ENCODE data around the gene GNG7. TPM values are rescaled to one million over a fixed set of nuclear protein-coding genes. Genes with fewer than 3 reads are reported as not detected.

The GNG7 gene
- polyA plus RNA-seq, 3 donors: 1.1 to 1.6 (median 1.3) TPM

GRCh38 chr19:2653710-2654707, 48.5 kb downstream of the GNG7 start:
- no peaks in the 10 kb centered on the region for H4K20me1 ChIP-seq (ENCODE audit: insufficient read depth, low read length)
- no peak overlapping the region for H3K4me2 ChIP-seq (replicated peaks; ENCODE audit: extremely low read depth, low read length, poor library complexity, severe bottlenecking)
- Mint-ChIP-seq H3K27ac (peak overlapping the region in 1 of 7 donors; percentile 61), H3K4me1 (peaks cover 6% of the 10 kb centered on the region), H3K36me3 (no peaks in the 10 kb centered on the region), H3K27me3 (ENCODE audit: low read depth in 3 of 3) (no peaks in the 10 kb centered on the region), H3K4me3 (no peak overlapping the region), H3K9me3 (peaks cover 0 to 2% (median 0%) of the 10 kb centered on the region in 7 donors)
- no peaks in the 10 kb centered on the region for H3K4me1 ChIP-seq (ENCODE audit: control insufficient read depth in 1 of 2, insufficient read depth in 2 of 2, low read length in 2 of 2)
- H3K79me2 ChIP-seq (ENCODE audit: insufficient read depth, low read length): no peaks in the 10 kb centered on the region
- H3K27ac ChIP-seq (ENCODE audit: low read depth in 1 of 2, low read length in 2 of 2): no peak overlapping the region
- no peak overlapping the region for H2AFZ ChIP-seq (ENCODE audit: insufficient read depth, low read depth, low read length, poor library complexity, severe bottlenecking)
- DNase-seq: no peak
- intact Hi-C loops (cut with micrococcal nuclease): no loop called here
- 92% methylated on average over 12 of the region's 29 CpGs for WGBS (ENCODE audit: insufficient coverage)
- H3K4me3 ChIP-seq (replicated peaks in 1 of 3; ENCODE audit: low read depth in 2 of 3, low read length in 3 of 3): no peak overlapping the region
- TF ChIP-seq, protein P1, sequence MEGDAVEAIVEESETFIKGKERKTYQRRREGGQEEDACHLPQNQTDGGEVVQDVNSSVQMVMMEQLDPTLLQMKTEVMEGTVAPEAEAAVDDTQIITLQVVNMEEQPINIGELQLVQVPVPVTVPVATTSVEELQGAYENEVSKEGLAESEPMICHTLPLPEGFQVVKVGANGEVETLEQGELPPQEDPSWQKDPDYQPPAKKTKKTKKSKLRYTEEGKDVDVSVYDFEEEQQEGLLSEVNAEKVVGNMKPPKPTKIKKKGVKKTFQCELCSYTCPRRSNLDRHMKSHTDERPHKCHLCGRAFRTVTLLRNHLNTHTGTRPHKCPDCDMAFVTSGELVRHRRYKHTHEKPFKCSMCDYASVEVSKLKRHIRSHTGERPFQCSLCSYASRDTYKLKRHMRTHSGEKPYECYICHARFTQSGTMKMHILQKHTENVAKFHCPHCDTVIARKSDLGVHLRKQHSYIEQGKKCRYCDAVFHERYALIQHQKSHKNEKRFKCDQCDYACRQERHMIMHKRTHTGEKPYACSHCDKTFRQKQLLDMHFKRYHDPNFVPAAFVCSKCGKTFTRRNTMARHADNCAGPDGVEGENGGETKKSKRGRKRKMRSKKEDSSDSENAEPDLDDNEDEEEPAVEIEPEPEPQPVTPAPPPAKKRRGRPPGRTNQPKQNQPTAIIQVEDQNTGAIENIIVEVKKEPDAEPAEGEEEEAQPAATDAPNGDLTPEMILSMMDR (IDR thresholded peaks at IDR 0.05): no peak
- no peaks in the 10 kb centered on the region for H3K36me3 ChIP-seq (replicated peaks in 1 of 2; ENCODE audit: control insufficient read depth in 1 of 2, insufficient read depth in 2 of 2, low read length in 2 of 2)
- no peak overlapping the region for H3K9ac ChIP-seq (ENCODE audit: insufficient read depth, low read length, poor library complexity, severe bottlenecking)
- no peaks in the 10 kb centered on the region for H3K27me3 ChIP-seq (ENCODE audit: control insufficient read depth in 2 of 2, insufficient read depth in 2 of 2, low read length in 2 of 2)
- H3K9me3 ChIP-seq (replicated peaks in 1 of 2; ENCODE audit: control insufficient read depth in 1 of 2, insufficient read depth in 1 of 2, low read length in 2 of 2): no peaks in the 10 kb centered on the region

DNA sequence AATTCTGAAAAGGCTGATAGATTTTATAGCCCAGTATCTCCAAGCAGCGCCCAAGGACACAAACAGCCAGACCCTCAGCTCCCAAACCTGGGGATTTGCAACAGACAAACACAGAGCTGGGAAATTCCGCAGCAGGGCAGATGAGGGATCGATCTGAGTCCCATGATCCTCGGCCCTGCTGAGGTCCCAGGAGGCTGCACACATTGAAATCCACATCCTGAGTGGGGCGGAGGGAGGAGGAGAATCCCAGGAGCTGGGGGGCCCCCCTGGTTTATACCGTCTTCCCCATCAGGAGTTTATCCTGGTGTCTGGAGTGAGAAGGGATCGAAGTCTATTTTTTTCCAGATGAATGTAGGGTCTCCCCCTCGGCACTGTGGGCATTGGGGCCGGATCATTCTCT, 49.3 kb downstream of the GNG7 start:
- H3K27ac Mint-ChIP-seq: peak overlapping the region in 1 of 7 donors; percentile 8

More for the DNA sequence above, 49.3 kb downstream of the GNG7 start:
- no peak for DNase-seq
- H3K4me1 Mint-ChIP-seq: peaks cover under 1% of the 10 kb centered on the region
- Histone ChIP-seq H3K4me2 (replicated peaks; ENCODE audit: extremely low read depth, low read length, poor library complexity, severe bottlenecking) (no peak overlapping the region), H2AFZ (ENCODE audit: insufficient read depth, low read depth, low read length, poor library complexity, severe bottlenecking) (no peak overlapping the region), H3K27me3 (ENCODE audit: control insufficient read depth in 2 of 2, insufficient read depth in 2 of 2, low read length in 2 of 2) (no peaks in the 10 kb centered on the region), H3K27ac (ENCODE audit: low read depth in 1 of 2, low read length in 2 of 2) (no peak overlapping the region), H3K9me3 (replicated peaks in 1 of 2; ENCODE audit: control insufficient read depth in 1 of 2, insufficient read depth in 1 of 2, low read length in 2 of 2) (no peaks in the 10 kb centered on the region), H3K4me1 (ENCODE audit: control insufficient read depth in 1 of 2, insufficient read depth in 2 of 2, low read length in 2 of 2) (no peaks in the 10 kb centered on the region), H3K9ac (ENCODE audit: insufficient read depth, low read length, poor library complexity, severe bottlenecking) (no peak overlapping the region), H3K79me2 (ENCODE audit: insufficient read depth, low read length) (no peaks in the 10 kb centered on the region), H4K20me1 (ENCODE audit: insufficient read depth, low read length) (no peaks in the 10 kb centered on the region), H3K4me3 (replicated peaks in 1 of 3; ENCODE audit: low read depth in 2 of 3, low read length in 3 of 3) (no peak overlapping the region), H3K36me3 (replicated peaks in 1 of 2; ENCODE audit: control insufficient read depth in 1 of 2, insufficient read depth in 2 of 2, low read length in 2 of 2) (no peaks in the 10 kb centered on the region)
- H3K9me3 Mint-ChIP-seq: peaks cover 0 to 2% (median 0%) of the 10 kb centered on the region in 7 donors
- no CpG with 5 or more reads among the region's 9 CpGs for whole genome bisulfite sequencing (ENCODE audit: insufficient coverage)
- no peak overlapping the region for H3K4me3 Mint-ChIP-seq
- H3K36me3 Mint-ChIP-seq: no peaks in the 10 kb centered on the region
- H3K27me3 Mint-ChIP-seq (ENCODE audit: low read depth in 3 of 3): no peaks in the 10 kb centered on the region
- TF ChIP-seq, protein P1 (IDR thresholded peaks at IDR 0.05): no peak
- intact Hi-C loops (cut with micrococcal nuclease): no loop called here
